PFSK-1 (cell line): ENCODE measurements around the gene FRA10AC1.

Source experiments
- FOXP2 ChIP-seq: optimal IDR thresholded peaks from 2 replicates; pipeline ENCODE3; 2011; ENCODE audit warnings: borderline replicate concordance, control low read depth, inconsistent platforms; ENCODE audit not compliant: insufficient read depth; ENCODE audit errors: extremely low read length, extremely low read depth
- POLR2AphosphoS5 ChIP-seq: IDR thresholded peaks from 2 replicates; pipeline ENCODE4 v1.6.1; 2012; ENCODE audit warnings: low read depth, mild to moderate bottlenecking, control low read depth, low read length, moderate library complexity
- REST ChIP-seq, 2 experiments: IDR thresholded peaks; 2 replicates each; pipeline versions ENCODE4 v1.6.1 to v1.8.0; 2011 to 2012; ENCODE audit warnings: low read depth in 2 of 2, low read length in 2 of 2, control low read depth in 1 of 2, inconsistent platforms in 1 of 2, mild to moderate bottlenecking in 1 of 2, moderate library complexity in 1 of 2; ENCODE audit not compliant: insufficient read depth in 1 of 2
- SIN3A ChIP-seq: IDR thresholded peaks from 2 replicates; pipeline ENCODE4 v1.6.1; 2012; ENCODE audit warnings: mild to moderate bottlenecking, low read length, moderate library complexity, borderline replicate concordance; ENCODE audit not compliant: insufficient read depth
- TAF1 ChIP-seq: IDR thresholded peaks from 2 replicates; pipeline ENCODE4 v1.6.1; 2012; ENCODE audit warnings: low read length, control low read depth, borderline replicate concordance; ENCODE audit not compliant: insufficient read depth

Gene FRA10AC1

GRCh38 chr10:93630625-93631557, 71.5 kb downstream of the FRA10AC1 start:
- TF ChIP-seq FOXP2: no peak
- TF ChIP-seq SIN3A: no peak
- TF ChIP-seq POLR2AphosphoS5: no peak
- no peak for TF ChIP-seq REST (IDR thresholded peaks at IDR 0.05; ENCODE audit: insufficient read depth in 1 of 2, low read depth in 2 of 2, low read length in 2 of 2)
- no peak for TF ChIP-seq TAF1

GRCh38 chr10:93629647-93630305, 72.6 kb downstream of the FRA10AC1 start:
- TF ChIP-seq SIN3A (no peak), REST (IDR thresholded peaks at IDR 0.05; ENCODE audit: insufficient read depth in 1 of 2, low read depth in 2 of 2, low read length in 2 of 2) (no peak), POLR2AphosphoS5 (no peak)

GRCh38 chr10:93628858-93629257, 73.5 kb downstream of the FRA10AC1 start:
- TF ChIP-seq REST (IDR thresholded peaks at IDR 0.05; ENCODE audit: insufficient read depth in 1 of 2, low read depth in 2 of 2, low read length in 2 of 2) (no peak), POLR2AphosphoS5 (no peak), TAF1 (no peak), FOXP2 (no peak), SIN3A (no peak)

GRCh38 chr10:93622942-93623341, 79.5 kb downstream of the FRA10AC1 start:
- no peak for TF ChIP-seq POLR2AphosphoS5
- TF ChIP-seq TAF1: no peak
- no peak for TF ChIP-seq SIN3A
- TF ChIP-seq FOXP2: no peak
- no peak for TF ChIP-seq REST (IDR thresholded peaks at IDR 0.05; ENCODE audit: insufficient read depth in 1 of 2, low read depth in 2 of 2, low read length in 2 of 2)
